Endothelial cell (in vitro differentiated cells): ENCODE data around the gene SUSD5. TPM values are rescaled to one million over a fixed set of nuclear protein-coding genes. Genes with fewer than 3 reads are reported as not detected.
"Not testable (repeated sequence)": the region's sequence is repeated elsewhere in the genome, so short reads cannot be mapped to it uniquely, and the experiment has no call there.

Experiments
- DNase-seq: peaks from one replicate; pipeline ENCODE4 v3.0.0; 2021; ENCODE audit warnings: low spot score
- H3K27ac Mint-ChIP-seq: one replicate; pipeline ENCODE4 v1.8.0; 2021; ENCODE audit warnings: mixed read lengths, inconsistent platforms; ENCODE audit not compliant: unreplicated experiment
- H3K27me3 Mint-ChIP-seq: one replicate; pipeline ENCODE4 v1.8.0; 2021; ENCODE audit warnings: mild to moderate bottlenecking, moderate library complexity, mixed read lengths, inconsistent platforms; ENCODE audit not compliant: unreplicated experiment
- H3K36me3 Mint-ChIP-seq: one replicate; pipeline ENCODE4 v1.8.0; 2021; ENCODE audit warnings: mild to moderate bottlenecking, low read depth, mixed read lengths, inconsistent platforms; ENCODE audit not compliant: unreplicated experiment
- H3K4me1 Mint-ChIP-seq: one replicate; pipeline ENCODE4 v1.8.0; 2021; ENCODE audit warnings: mild to moderate bottlenecking, mixed read lengths, inconsistent platforms; ENCODE audit not compliant: unreplicated experiment
- H3K4me3 Mint-ChIP-seq: one replicate; pipeline ENCODE4 v1.8.0; 2021; ENCODE audit warnings: mild to moderate bottlenecking, mixed read lengths, inconsistent platforms; ENCODE audit not compliant: unreplicated experiment
- H3K9me3 Mint-ChIP-seq: one replicate; pipeline ENCODE4 v1.8.0; 2021; ENCODE audit warnings: mixed read lengths, inconsistent platforms; ENCODE audit not compliant: unreplicated experiment
- CTCF ChIP-seq: fragments of 200-600 bp; sonication (generic); IDR thresholded peaks from one replicate; pipeline ENCODE4 v1.5.0; 2021; ENCODE audit warnings: antibody characterized with exemption; ENCODE audit not compliant: unreplicated experiment
- total RNA-seq: library from RNA; stranded (reverse); fragmentation: NEBNext Ultra II Directional; extraction: Animal tissue kit (Norgen Biotek cat#: 25700); gene quantifications from one replicate; pipeline ENCODE4 v1.2.1, GENCODE V29; 2021; ENCODE audit not compliant: unreplicated experiment

Gene SUSD5
- total RNA-seq, 1 donor from 2014 or later = 3.9 TPM

GRCh38 chr3:33111581-33111980, 107.0 kb downstream of the SUSD5 start:
- no peak for TF ChIP-seq CTCF
- no peaks in the 10 kb centered on the region for H3K9me3 Mint-ChIP-seq
- H3K27me3 Mint-ChIP-seq = no peaks in the 10 kb centered on the region
- no peak overlapping the region for H3K27ac Mint-ChIP-seq
- peaks cover 6% of the 10 kb centered on the region for H3K4me1 Mint-ChIP-seq
- DNase-seq = no peak
- H3K4me3 Mint-ChIP-seq = no peak overlapping the region
- H3K36me3 Mint-ChIP-seq = no peaks in the 10 kb centered on the region

- DNase-seq, H3K27ac Mint-ChIP-seq, H3K36me3 Mint-ChIP-seq, H3K4me1 Mint-ChIP-seq, H3K4me3 Mint-ChIP-seq, H3K27me3 Mint-ChIP-seq, H3K9me3 Mint-ChIP-seq: not testable (repeated sequence)
Measured at GRCh38 chr3:33106854-33107253, 111.8 kb downstream of the SUSD5 start.

GRCh38 chr3:33105341-33105948, 113.2 kb downstream of the SUSD5 start:
- TF ChIP-seq CTCF = no peak
- H3K27ac Mint-ChIP-seq = no peak overlapping the region
- no peaks in the 10 kb centered on the region for H3K9me3 Mint-ChIP-seq
- no peaks in the 10 kb centered on the region for H3K4me1 Mint-ChIP-seq
- no peak overlapping the region for H3K4me3 Mint-ChIP-seq
- peaks cover 1% of the 10 kb centered on the region for H3K27me3 Mint-ChIP-seq
- no peaks in the 10 kb centered on the region for H3K36me3 Mint-ChIP-seq
- DNase-seq = no peak

GRCh38 chr3:33104803-33105202, 113.8 kb downstream of the SUSD5 start:
- no peak for DNase-seq
- no peak overlapping the region for H3K4me3 Mint-ChIP-seq
- H3K4me1 Mint-ChIP-seq = no peaks in the 10 kb centered on the region
- H3K36me3 Mint-ChIP-seq = no peaks in the 10 kb centered on the region
- H3K9me3 Mint-ChIP-seq = no peaks in the 10 kb centered on the region
- no peak for TF ChIP-seq CTCF
- H3K27me3 Mint-ChIP-seq = peaks cover 1% of the 10 kb centered on the region
- H3K27ac Mint-ChIP-seq = no peak overlapping the region

GRCh38 chr3:33103480-33103879, 115.1 kb downstream of the SUSD5 start:
- Mint-ChIP-seq H3K27ac (no peak overlapping the region), H3K4me3 (no peak overlapping the region), H3K4me1 (no peaks in the 10 kb centered on the region), H3K36me3 (no peaks in the 10 kb centered on the region), H3K27me3 (peaks cover 2% of the 10 kb centered on the region), H3K9me3 (no peaks in the 10 kb centered on the region)
- no peak for DNase-seq
- no peak for TF ChIP-seq CTCF

- DNase-seq = no peak
- Mint-ChIP-seq H3K4me3 (no peak overlapping the region), H3K36me3 (no peaks in the 10 kb centered on the region), H3K4me1 (no peaks in the 10 kb centered on the region), H3K27me3 (peaks cover 4% of the 10 kb centered on the region), H3K9me3 (no peaks in the 10 kb centered on the region), H3K27ac (no peak overlapping the region)
- TF ChIP-seq CTCF = no peak
Measured at GRCh38 chr3:33103034-33103433, 115.6 kb downstream of the SUSD5 start.
